Measurements from ENCODE around the gene CX3CL1. TPM values are rescaled to one million over a fixed set of nuclear protein-coding genes. Genes with fewer than 3 reads are reported as not detected.

The CX3CL1 gene
- total RNA-seq, 1 experiment from 2014 or later, result 0.15 TPM

DNA sequence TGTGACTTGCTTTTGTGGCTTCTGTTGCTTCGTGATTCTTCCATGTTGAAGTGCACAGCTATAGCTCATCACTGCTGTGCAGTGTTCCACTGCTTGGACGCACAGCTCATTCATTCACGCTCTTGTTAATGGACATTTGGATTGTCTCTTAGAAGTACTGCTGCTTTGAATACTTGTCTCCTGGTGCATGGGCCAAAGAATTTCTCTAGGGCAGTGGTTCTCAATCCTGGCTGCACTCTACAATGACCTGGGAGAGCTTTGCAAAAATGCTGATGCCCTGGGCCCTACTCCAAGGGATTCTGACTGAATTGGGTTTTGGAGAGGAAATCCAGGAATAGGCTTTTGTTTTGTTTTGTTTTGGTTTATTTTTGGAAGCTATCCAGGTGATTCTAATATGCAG lies 52.3 kb downstream of the CX3CL1 start:
- BruUV-seq (replicated peaks), result no TSS peak
- H3K4me2 ChIP-seq (ENCODE audit: low read length), result no peak overlapping the region
- TF ChIP-seq ELF1 (IDR thresholded peaks at IDR 0.05; ENCODE audit: borderline replicate concordance, low read depth) (no peak), EGR1 (IDR thresholded peaks at IDR 0.05; ENCODE audit: low read depth) (no peak), SRF (IDR thresholded peaks at IDR 0.05; ENCODE audit: low read depth) (no peak), EZH2phosphoT487 (IDR thresholded peaks at IDR 0.05; ENCODE audit: borderline replicate concordance) (no peak), POLR2AphosphoS5 (IDR thresholded peaks at IDR 0.05; ENCODE audit: low read depth, low read length) (no peak), SP1 (IDR thresholded peaks at IDR 0.05; ENCODE audit: low read depth) (no peak), CBX3 (IDR thresholded peaks at IDR 0.05; ENCODE audit: low read depth) (no peak), EZH2 (IDR thresholded peaks at IDR 0.05) (no peak), ZFX (IDR thresholded peaks at IDR 0.05) (no peak), SIN3A (IDR thresholded peaks at IDR 0.05; ENCODE audit: low read depth) (no peak), FOSL1 (IDR thresholded peaks at IDR 0.05; ENCODE audit: low read depth) (no peak), CEBPB (IDR thresholded peaks at IDR 0.05; ENCODE audit: low read depth) (no peak), ZNF274 (IDR thresholded peaks at IDR 0.05; ENCODE audit: low read depth, low read length) (no peak), TCF7L2 (IDR thresholded peaks at IDR 0.05; ENCODE audit: borderline replicate concordance, extremely low read depth, insufficient read depth, insufficient read length) (no peak), POLR2A (IDR thresholded peaks at IDR 0.05; ENCODE audit: borderline replicate concordance, extremely low read depth, insufficient read depth, insufficient read length) (no peak)
- TF ChIP-seq, protein P1, sequence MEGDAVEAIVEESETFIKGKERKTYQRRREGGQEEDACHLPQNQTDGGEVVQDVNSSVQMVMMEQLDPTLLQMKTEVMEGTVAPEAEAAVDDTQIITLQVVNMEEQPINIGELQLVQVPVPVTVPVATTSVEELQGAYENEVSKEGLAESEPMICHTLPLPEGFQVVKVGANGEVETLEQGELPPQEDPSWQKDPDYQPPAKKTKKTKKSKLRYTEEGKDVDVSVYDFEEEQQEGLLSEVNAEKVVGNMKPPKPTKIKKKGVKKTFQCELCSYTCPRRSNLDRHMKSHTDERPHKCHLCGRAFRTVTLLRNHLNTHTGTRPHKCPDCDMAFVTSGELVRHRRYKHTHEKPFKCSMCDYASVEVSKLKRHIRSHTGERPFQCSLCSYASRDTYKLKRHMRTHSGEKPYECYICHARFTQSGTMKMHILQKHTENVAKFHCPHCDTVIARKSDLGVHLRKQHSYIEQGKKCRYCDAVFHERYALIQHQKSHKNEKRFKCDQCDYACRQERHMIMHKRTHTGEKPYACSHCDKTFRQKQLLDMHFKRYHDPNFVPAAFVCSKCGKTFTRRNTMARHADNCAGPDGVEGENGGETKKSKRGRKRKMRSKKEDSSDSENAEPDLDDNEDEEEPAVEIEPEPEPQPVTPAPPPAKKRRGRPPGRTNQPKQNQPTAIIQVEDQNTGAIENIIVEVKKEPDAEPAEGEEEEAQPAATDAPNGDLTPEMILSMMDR (IDR thresholded peaks at IDR 0.05 in 2 of 3, conservative IDR thresholded peaks at IDR 0.05 in 1 of 3; ENCODE audit: borderline replicate concordance in 1 of 3, insufficient read depth in 1 of 3, low read depth in 2 of 3, low read length in 2 of 3), result no peak
- TF ChIP-seq, protein P2, sequence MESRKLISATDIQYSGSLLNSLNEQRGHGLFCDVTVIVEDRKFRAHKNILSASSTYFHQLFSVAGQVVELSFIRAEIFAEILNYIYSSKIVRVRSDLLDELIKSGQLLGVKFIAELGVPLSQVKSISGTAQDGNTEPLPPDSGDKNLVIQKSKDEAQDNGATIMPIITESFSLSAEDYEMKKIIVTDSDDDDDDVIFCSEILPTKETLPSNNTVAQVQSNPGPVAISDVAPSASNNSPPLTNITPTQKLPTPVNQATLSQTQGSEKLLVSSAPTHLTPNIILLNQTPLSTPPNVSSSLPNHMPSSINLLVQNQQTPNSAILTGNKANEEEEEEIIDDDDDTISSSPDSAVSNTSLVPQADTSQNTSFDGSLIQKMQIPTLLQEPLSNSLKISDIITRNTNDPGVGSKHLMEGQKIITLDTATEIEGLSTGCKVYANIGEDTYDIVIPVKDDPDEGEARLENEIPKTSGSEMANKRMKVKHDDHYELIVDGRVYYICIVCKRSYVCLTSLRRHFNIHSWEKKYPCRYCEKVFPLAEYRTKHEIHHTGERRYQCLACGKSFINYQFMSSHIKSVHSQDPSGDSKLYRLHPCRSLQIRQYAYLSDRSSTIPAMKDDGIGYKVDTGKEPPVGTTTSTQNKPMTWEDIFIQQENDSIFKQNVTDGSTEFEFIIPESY (IDR thresholded peaks at IDR 0.05; ENCODE audit: extremely low read depth, insufficient replicate concordance, low read length), result no peak
- TF ChIP-seq, protein P3, sequence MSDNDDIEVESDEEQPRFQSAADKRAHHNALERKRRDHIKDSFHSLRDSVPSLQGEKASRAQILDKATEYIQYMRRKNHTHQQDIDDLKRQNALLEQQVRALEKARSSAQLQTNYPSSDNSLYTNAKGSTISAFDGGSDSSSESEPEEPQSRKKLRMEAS (IDR thresholded peaks at IDR 0.05), result no peak
- TF ChIP-seq, protein P4, sequence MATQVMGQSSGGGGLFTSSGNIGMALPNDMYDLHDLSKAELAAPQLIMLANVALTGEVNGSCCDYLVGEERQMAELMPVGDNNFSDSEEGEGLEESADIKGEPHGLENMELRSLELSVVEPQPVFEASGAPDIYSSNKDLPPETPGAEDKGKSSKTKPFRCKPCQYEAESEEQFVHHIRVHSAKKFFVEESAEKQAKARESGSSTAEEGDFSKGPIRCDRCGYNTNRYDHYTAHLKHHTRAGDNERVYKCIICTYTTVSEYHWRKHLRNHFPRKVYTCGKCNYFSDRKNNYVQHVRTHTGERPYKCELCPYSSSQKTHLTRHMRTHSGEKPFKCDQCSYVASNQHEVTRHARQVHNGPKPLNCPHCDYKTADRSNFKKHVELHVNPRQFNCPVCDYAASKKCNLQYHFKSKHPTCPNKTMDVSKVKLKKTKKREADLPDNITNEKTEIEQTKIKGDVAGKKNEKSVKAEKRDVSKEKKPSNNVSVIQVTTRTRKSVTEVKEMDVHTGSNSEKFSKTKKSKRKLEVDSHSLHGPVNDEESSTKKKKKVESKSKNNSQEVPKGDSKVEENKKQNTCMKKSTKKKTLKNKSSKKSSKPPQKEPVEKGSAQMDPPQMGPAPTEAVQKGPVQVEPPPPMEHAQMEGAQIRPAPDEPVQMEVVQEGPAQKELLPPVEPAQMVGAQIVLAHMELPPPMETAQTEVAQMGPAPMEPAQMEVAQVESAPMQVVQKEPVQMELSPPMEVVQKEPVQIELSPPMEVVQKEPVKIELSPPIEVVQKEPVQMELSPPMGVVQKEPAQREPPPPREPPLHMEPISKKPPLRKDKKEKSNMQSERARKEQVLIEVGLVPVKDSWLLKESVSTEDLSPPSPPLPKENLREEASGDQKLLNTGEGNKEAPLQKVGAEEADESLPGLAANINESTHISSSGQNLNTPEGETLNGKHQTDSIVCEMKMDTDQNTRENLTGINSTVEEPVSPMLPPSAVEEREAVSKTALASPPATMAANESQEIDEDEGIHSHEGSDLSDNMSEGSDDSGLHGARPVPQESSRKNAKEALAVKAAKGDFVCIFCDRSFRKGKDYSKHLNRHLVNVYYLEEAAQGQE (IDR thresholded peaks at IDR 0.05; ENCODE audit: low read depth), result no peak
- peaks cover 0 to under 1% of the 10 kb centered on the region in 2 experiments; a peak in 2 of 4 replicates for H3K4me1 ChIP-seq (ENCODE audit: control insufficient read depth in 1 of 2, insufficient read depth in 2 of 2, low read length in 2 of 2)
- H3K27ac ChIP-seq (ENCODE audit: low read depth, low read length), result no peak overlapping the region
- H3K27me3 ChIP-seq (ENCODE audit: insufficient read depth, low read length), result no peaks in the 10 kb centered on the region
- intact Hi-C loops (cut with micrococcal nuclease), result no loop called here
- ATAC-seq (no peak), DNase-seq (ENCODE audit: low read depth, low spot score) (no peak)
- peaks cover 12% of the 10 kb centered on the region in 2 experiments; a peak in 3 of 4 replicates for H3K36me3 ChIP-seq (ENCODE audit: control insufficient read depth in 1 of 2, insufficient read depth in 2 of 2, low read length in 2 of 2)
- no peak overlapping the region for H2AFZ ChIP-seq (ENCODE audit: low read depth, low read length, poor library complexity, severe bottlenecking)
- ChIA-PET CTCF (no interaction called here), RAD21 (ENCODE audit: low non-redundant PET in 1 of 2, low total read pairs in 2 of 2, uncharacterized antibody in 2 of 2, unreplicated experiment in 2 of 2) (no interaction called here), POLR2A (no interaction called here)
- H3K9ac ChIP-seq (ENCODE audit: low read length), result no peak overlapping the region
- no peaks in the 10 kb centered on the region for H3K9me2 ChIP-seq (ENCODE audit: insufficient read depth)
- H3K9me3 ChIP-seq (ENCODE audit: control insufficient read depth in 1 of 2, insufficient read depth in 1 of 2, low read depth in 1 of 2, low read length in 2 of 2), result no peaks in the 10 kb centered on the region
- no peaks in the 10 kb centered on the region for H3K79me2 ChIP-seq (ENCODE audit: insufficient read depth, low read length)
- no peak overlapping the region for H3K4me3 ChIP-seq (replicated peaks in 1 of 2; ENCODE audit: low read depth in 1 of 2, low read length in 2 of 2)
- no peaks in the 10 kb centered on the region for H4K20me1 ChIP-seq (ENCODE audit: insufficient read depth)

Data from HCT116 (cell line).